ENCODE data around the gene IL11RA. TPM values are rescaled to one million over a fixed set of nuclear protein-coding genes. Genes with fewer than 3 reads are reported as not detected.
A peak's percentile ranks its signal among the peaks of the same experiment; 100 is the strongest.

IL11RA gene
- total RNA-seq, 1 donor from 2014 or later, result 51.7 TPM

- intact Hi-C loops (cut with micrococcal nuclease), result no loop called here
- no peak for ATAC-seq
- no peak for DNase-seq
Observed at GRCh38 chr9:34671307-34671706, 19.3 kb downstream of the IL11RA start.

- ATAC-seq, result no peak
- no peak for DNase-seq
- intact Hi-C loops (cut with micrococcal nuclease), result no loop called here
Observed at GRCh38 chr9:34674440-34674839, 22.5 kb downstream of the IL11RA start.

- ATAC-seq, result peak; percentile 65
- intact Hi-C loops (cut with micrococcal nuclease), result no loop called here
- peak; percentile 73 for DNase-seq
Observed at GRCh38 chr9:34675048-34675714, 23.2 kb downstream of the IL11RA start.

DNA sequence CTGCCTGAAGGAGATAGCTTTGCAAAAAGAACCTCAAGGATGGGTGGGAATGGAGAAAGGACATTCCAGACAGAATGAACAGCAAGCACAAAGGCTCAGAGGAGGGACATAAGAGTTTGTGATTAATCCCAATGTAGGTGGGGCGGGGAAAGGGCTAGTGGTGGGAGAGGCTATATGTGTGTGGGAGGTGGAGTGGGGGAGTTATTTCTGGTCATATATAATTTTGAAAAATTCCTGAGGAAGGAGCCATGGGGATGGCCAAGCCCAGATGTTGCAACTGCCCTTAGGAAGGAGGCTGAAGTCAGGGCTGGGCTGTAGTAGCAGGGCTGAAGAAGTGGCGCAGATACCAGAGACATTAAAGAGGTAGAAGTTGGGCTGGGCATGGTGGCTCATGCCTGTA lies 23.9 kb downstream of the IL11RA start:
- DNase-seq (no peak), ATAC-seq (no peak)
- intact Hi-C loops (cut with micrococcal nuclease), result no loop called here

- ATAC-seq (no peak), DNase-seq (no peak)
- intact Hi-C loops (cut with micrococcal nuclease), result no loop called here
Observed at GRCh38 chr9:34684145-34684544, 32.2 kb downstream of the IL11RA start.

GRCh38 chr9:34684816-34685215 lies 32.8 kb downstream of the IL11RA start:
- intact Hi-C loops (cut with micrococcal nuclease), result no loop called here
- no peak for DNase-seq
- ATAC-seq, result no peak

DNA sequence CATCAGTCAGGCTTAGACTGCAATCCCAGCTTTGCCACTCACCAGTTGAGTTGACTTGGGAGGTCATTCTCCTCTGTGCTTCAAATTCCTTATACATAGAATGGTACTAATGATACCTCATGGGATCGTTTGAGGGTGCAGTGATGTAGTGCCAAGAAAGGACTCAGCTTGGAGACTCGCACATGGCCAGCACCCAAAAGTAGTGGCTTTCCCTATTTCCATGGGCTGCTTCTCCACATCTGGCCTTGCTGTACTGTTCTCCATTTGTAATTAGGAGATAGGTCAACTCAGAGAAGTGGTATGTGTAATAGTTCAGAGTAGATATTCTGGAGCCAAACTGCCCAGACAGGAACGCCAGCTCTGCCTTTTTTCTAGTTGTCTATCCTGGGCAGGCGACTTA lies 33.6 kb downstream of the IL11RA start:
- ATAC-seq, result no peak
- DNase-seq, result no peak
- intact Hi-C loops (cut with micrococcal nuclease), result no loop called here

DNA sequence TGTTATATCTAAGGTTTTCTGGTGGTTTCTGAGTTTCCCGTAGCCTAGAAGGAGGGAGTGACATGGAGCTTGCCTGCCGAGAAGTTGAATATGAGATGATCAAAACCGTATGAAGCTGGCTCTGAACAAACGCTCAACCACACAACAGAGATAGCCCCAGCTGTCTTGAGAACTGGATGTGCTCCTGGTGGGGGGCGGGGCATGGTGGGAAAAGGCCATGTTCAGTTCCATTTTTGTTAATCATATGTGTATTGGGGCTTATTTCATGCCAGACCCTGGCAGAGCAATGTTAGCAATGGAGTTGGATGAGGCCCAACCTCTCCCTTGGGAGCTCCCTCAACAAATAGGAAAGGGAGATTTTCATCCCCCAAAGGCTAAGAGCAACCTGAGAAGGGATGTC lies 34.2 kb downstream of the IL11RA start:
- intact Hi-C loops (cut with micrococcal nuclease), result no loop called here
- ATAC-seq, result peak; percentile 65
- peak; percentile 55 for DNase-seq

DNA sequence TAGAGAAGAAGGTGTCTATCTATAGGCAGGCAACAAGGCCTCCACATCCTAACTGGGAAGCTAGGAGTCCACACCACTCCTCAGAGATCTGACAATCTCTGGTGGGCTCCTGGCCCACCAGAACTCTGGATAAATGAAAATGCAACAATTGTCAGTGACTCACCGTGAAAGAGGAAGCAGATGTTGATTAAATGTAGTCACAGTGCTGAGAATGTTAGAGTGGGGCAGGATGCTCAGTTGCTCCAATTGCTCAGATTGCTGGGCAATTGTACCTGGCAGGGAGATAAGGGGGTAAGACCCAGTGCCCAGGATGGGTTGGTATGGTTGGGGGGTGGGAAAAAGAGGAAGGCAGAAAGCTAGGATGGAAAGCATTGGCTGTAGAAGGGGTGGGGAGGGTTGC lies 34.7 kb downstream of the IL11RA start:
- intact Hi-C loops (cut with micrococcal nuclease), result no loop called here
- ATAC-seq (no peak), DNase-seq (no peak)

GRCh38 chr9:34687276-34688030 lies 35.5 kb downstream of the IL11RA start:
- DNase-seq, result no peak
- ATAC-seq, result no peak
- intact Hi-C loops (cut with micrococcal nuclease), result no loop called here

- intact Hi-C loops (cut with micrococcal nuclease), result no loop called here
- ATAC-seq, result no peak
- DNase-seq, result no peak
Observed at GRCh38 chr9:34688329-34689115, 36.5 kb downstream of the IL11RA start.

- no peak for ATAC-seq
- no peak for DNase-seq
- intact Hi-C loops (cut with micrococcal nuclease), result no loop called here
Observed at GRCh38 chr9:34689116-34689470, 37.1 kb downstream of the IL11RA start.

GRCh38 chr9:34689512-34689911 lies 37.5 kb downstream of the IL11RA start:
- ATAC-seq (no peak), DNase-seq (no peak)
- intact Hi-C loops (cut with micrococcal nuclease), result no loop called here

DNA sequence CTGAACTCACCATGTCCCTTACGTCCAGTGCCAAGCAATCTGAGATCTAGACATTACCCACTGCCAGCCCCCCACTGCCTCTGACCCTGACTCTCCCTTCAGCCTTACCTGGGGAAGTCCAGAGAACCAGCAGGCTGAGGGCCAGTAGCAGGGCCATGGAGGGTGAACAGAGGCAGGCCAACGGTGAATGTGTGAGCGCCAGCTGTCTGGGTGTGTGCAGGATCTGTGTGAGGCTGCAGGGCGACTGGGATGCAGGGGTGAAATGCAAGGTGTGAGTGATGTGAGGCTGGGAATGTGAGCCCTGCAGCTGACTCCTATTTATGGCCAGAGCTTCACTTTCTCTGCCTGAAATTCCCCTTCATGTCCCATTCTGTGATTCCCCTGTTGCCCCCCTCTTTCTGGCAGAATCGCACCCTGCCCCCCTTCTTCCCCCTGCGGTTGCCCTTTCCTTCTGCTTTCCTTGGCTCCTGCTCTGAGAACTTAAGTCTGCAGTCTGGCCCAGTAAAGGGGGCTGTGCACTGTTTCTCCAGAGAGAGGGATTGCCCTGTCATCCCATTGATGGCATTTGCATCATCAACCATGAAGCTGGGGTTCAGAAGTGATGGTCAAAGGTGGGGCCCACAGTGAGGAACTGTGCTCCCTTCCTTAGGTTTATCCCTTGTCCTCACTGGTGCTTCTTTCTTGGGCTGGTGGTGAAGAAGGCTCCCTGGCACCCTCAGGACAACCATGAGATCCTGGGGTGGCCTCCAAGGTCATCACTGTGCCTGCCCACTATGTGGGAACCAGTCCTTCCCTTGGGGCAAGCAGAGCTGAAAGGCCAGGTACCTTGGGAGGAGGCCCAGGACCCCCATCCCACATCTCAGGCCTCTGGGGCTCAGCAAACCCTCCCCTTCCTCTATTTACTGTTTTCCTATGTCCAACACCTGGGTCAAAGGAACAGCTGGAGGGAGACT lies 39.3 kb downstream of the IL11RA start, which contains the start of gene CCL19:
Gene CCL19 (minus strand): TSS at position 294 of the 953 bp plus-strand sequence. CDS start 137 bp downstream, at position 157.
- DNase-seq (no peak), ATAC-seq (no peak)
- intact Hi-C loops (cut with micrococcal nuclease), result no loop called here

GRCh38 chr9:34691936-34692315 lies 39.9 kb downstream of the IL11RA start:
- intact Hi-C loops (cut with micrococcal nuclease), result no loop called here
- ATAC-seq (no peak), DNase-seq (no peak)

DNA sequence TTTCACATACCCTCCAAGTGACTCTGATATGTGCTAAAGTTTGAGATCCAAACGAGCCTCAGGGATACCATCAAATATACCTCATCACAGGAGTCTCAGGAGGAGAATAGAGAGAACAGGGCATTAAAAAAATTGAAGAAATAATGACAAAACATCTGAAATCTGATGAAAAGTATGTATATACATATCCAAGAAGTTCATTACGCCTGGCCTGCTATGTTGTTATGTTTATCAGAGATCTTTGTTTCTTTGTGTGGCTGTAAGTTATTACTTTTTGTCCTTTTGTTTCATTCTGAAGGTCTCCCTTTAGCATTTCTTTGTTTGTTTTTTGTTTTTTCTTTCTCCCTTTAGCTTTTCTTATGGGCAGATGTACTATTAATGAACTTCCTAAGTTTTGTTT lies 41.6 kb downstream of the IL11RA start:
- no peak for ATAC-seq
- DNase-seq, result no peak
- intact Hi-C loops (cut with micrococcal nuclease), result no loop called here

DNA sequence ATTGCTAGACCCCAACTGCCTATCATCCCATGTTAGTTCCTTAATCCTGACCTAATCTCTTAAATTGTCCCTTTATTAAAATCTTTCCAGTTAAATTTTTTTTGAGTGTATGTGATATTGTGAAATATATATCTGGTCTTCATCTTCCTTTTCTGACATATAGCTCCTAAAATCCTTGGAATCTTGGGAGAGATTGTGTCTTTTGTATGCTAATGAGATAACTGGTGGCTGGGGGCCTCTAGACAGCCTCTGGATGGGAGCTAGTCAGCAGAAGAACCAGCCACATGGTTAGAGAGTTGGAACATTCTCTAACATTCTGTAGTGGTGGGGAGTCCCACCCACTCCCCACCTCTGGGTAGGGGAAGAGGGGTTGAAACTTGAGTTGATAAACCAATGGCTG lies 42.8 kb downstream of the IL11RA start:
- DNase-seq (no peak), ATAC-seq (no peak)
- intact Hi-C loops (cut with micrococcal nuclease), result no loop called here

DNA sequence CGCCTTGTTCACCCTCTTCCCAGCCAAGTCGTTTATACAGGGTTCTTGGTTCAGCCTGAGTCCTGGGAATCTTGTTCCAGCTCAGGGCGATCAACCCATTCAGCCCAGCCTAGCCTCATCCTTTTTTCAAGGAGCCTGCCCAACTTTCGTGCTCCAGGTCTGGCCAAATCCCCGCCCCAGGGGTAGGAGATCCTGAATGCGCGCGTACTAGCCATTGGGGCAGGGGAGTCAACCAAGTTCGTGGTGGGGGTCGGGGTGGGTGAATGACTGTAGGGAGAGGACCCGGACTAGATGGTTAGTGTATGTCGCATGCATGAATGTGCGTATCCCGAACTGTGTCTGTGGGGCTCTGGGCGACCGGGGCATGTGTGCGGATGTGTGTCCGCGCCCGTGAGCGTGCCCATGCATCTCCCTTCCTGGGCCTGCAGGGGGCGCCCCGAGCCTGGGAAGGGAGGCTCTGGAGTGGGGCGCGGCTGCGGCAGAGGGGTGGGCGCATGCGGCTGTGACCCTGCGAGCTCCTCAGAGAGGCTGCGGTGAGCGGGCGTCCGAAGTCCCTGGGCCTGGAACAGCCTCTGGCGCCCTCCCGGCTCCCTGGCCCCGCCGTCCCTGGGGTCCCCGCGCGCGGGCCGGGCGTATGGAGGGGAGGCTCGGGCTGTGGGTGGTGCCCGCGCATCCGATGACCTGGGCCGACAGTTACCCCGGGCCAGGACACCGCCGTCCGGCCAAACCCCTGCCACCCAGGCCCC lies 49.2 kb downstream of the IL11RA start:
- ATAC-seq (peak; percentile 96), DNase-seq (peak; percentile 87)
- intact Hi-C loops (cut with micrococcal nuclease), result no loop called here
